ENCODE measurements around the gene ZNF609. TPM values are rescaled to one million over a fixed set of nuclear protein-coding genes. Genes with fewer than 3 reads are reported as not detected.

ZNF609 gene
- total RNA-seq, 2 donors from 2014 or later, result 17.9 to 22.7 TPM

DNA sequence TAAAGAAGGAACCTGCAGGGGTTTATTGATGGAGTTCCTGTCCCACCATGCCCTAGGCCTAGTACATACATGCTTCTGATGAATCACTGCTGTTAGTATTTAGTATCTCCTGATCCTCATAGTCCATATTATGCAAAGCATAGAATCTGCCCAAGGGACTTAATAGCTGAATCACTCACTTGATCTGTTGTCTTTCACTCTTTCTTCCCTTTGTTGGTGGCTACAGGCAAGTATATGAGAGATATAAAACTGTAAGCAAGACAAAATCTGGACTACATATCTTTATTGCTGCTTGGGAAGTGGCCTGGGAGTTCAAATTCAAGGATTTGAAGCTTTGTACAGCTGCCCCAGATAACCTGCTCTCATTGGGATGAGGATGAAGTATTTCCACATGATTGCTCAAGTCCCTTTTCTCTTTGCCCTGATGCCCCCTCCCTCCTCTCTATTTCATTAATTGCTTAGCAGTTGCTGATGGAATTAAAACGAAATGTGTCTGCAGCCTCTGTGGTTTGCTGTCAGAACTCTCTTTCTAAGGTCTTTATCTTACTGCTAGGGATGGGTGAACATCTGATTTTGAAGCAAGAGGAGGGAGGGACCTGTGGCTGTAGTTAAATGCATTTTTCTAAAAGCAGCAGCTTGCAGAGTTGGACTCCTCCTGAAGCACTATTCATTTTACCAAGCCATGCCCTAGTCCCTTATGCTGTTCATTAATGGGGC, 114.1 kb downstream of the ZNF609 start:
- H3K27me3 ChIP-seq, result no peaks in the 10 kb centered on the region
- intact Hi-C loops (cut with DNase I), result no loop called here
- TF ChIP-seq, protein P1, sequence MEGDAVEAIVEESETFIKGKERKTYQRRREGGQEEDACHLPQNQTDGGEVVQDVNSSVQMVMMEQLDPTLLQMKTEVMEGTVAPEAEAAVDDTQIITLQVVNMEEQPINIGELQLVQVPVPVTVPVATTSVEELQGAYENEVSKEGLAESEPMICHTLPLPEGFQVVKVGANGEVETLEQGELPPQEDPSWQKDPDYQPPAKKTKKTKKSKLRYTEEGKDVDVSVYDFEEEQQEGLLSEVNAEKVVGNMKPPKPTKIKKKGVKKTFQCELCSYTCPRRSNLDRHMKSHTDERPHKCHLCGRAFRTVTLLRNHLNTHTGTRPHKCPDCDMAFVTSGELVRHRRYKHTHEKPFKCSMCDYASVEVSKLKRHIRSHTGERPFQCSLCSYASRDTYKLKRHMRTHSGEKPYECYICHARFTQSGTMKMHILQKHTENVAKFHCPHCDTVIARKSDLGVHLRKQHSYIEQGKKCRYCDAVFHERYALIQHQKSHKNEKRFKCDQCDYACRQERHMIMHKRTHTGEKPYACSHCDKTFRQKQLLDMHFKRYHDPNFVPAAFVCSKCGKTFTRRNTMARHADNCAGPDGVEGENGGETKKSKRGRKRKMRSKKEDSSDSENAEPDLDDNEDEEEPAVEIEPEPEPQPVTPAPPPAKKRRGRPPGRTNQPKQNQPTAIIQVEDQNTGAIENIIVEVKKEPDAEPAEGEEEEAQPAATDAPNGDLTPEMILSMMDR (IDR thresholded peaks at IDR 0.05), result no peak
- no peak for TF ChIP-seq POLR2A (IDR thresholded peaks at IDR 0.05)
- ATAC-seq (no peak), DNase-seq (no peak)
- H3K4me1 ChIP-seq, result peaks cover 12% of the 10 kb centered on the region
- no peak overlapping the region for H3K27ac ChIP-seq
- no peaks in the 10 kb centered on the region for H3K9me3 ChIP-seq
- no peak overlapping the region for H3K4me3 ChIP-seq
- whole genome bisulfite sequencing, 2 donors, result 61 to 94% methylated on average over 1 of the region's 1 CpG
- no peaks in the 10 kb centered on the region for H3K36me3 ChIP-seq (replicated peaks in 1 of 2; ENCODE audit: insufficient read depth in 1 of 2, low read depth in 2 of 2)

DNA sequence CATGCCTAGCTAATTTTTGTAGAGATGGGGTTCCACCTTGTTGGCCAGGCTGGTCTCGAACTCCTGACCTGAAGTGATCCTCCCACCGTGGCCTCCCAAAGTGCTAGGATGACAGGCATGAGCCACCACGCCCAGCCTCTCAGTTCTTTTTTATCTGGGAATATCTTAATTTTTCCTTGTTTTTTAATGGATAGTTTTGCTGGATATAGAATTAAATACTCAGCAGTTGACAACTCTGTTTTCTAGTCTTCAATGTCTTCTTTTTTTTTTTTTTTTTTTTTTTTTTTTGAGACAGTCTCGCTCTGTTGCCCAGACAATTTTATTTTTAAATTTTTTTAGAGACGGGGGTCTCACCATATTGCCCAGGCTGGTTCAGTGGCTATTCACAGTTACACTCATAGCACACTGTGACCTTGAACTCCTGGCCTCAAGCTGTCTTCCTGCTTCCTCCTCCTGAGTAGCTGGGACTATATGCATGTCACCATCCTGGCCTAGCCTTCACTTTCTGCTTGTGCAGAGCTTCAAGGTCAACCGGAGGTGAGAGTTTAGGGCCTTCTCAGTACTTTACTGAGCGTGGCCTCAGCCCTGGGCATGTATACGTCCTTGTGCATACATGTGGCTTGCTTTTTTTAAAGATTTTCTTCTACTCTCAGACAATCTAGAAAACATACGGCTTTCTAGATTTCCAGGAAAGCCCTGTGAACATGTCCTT, 120.5 kb downstream of the ZNF609 start:
- ATAC-seq (no peak), DNase-seq (no peak)
- no peak overlapping the region for H3K4me3 ChIP-seq
- WGBS, 2 donors, result 91 to 94% methylated on average over 9 of the region's 9 CpGs
- no peaks in the 10 kb centered on the region for H3K36me3 ChIP-seq (replicated peaks in 1 of 2; ENCODE audit: insufficient read depth in 1 of 2, low read depth in 2 of 2)
- TF ChIP-seq POLR2A (IDR thresholded peaks at IDR 0.05), result no peak
- TF ChIP-seq, protein P1 (IDR thresholded peaks at IDR 0.05), result no peak
- no peaks in the 10 kb centered on the region for H3K9me3 ChIP-seq
- intact Hi-C loops (cut with DNase I), result no loop called here
- H3K27me3 ChIP-seq, result no peaks in the 10 kb centered on the region
- H3K27ac ChIP-seq, result no peak overlapping the region
- no peaks in the 10 kb centered on the region for H3K4me1 ChIP-seq

DNA sequence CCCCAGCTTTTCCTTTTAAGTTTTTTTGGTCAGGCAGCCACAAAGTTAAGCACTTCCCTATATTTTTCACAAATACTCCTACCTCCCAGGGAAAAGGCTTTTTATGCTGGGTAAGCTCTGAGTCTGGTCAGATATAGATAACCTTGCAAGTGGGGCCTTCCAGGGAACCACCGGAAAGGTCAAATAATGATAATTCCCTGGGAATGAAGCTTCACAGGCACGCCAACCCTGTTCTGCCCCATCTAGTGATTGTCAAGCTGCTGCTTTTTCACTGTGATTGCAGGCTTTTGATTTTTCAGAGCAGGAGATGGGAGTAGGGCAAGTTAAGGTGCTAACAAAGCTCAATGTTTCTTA, 121.0 kb downstream of the ZNF609 start:
- H3K4me3 ChIP-seq, result no peak overlapping the region

DNA sequence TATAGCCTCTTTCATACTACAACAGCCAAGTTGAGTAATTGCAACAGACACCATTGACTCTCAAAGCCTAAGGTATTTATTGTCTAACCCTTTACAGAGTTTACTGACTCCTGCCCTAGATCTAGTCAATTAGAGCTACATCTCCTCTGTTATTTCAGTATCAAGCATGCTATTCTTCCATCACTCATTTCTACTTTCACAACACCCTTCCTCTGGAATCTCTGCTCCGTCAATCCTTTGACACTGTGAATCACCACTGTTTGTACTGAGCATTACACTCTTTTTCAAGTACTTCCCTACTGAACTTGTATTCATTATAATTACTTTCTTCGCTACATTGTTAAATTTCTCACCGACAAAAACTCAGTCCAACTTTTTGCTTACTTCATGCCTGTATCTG, 121.8 kb downstream of the ZNF609 start:
- intact Hi-C loops (cut with DNase I), result no loop called here
- 90 to 96% methylated on average over 3 of the region's 3 CpGs for WGBS, 2 donors
- TF ChIP-seq, protein P1 (IDR thresholded peaks at IDR 0.05), result no peak
- no peak for TF ChIP-seq POLR2A (IDR thresholded peaks at IDR 0.05)
- no peak overlapping the region for H3K4me3 ChIP-seq
- H3K4me1 ChIP-seq, result no peaks in the 10 kb centered on the region
- ATAC-seq (no peak), DNase-seq (no peak)
- H3K36me3 ChIP-seq (replicated peaks in 1 of 2; ENCODE audit: insufficient read depth in 1 of 2, low read depth in 2 of 2), result no peaks in the 10 kb centered on the region
- H3K27me3 ChIP-seq, result no peaks in the 10 kb centered on the region
- no peaks in the 10 kb centered on the region for H3K9me3 ChIP-seq
- H3K27ac ChIP-seq, result no peak overlapping the region

More for the DNA sequence above, 121.0 kb downstream of the ZNF609 start:
- TF ChIP-seq, protein P1 (IDR thresholded peaks at IDR 0.05), result no peak
- Histone ChIP-seq H3K9me3 (no peaks in the 10 kb centered on the region), H3K27ac (no peak overlapping the region), H3K36me3 (replicated peaks in 1 of 2; ENCODE audit: insufficient read depth in 1 of 2, low read depth in 2 of 2) (no peaks in the 10 kb centered on the region), H3K27me3 (no peaks in the 10 kb centered on the region), H3K4me1 (no peaks in the 10 kb centered on the region)
- WGBS, 2 donors, result 73 to 95% methylated on average over 2 of the region's 2 CpGs
- no peak for ATAC-seq
- intact Hi-C loops (cut with DNase I), result no loop called here
- DNase-seq, result no peak

Data from body of pancreas (tissue), 4 donors.